GM21723 (cell line): ENCODE measurements around the gene IL23R.
"Not testable (repeated sequence)": the region's sequence is repeated elsewhere in the genome, so short reads cannot be mapped to it uniquely, and the experiment has no call there.

ENCODE experiments used
- ATAC-seq: cut with Tn5 transposase; IDR thresholded peaks from one replicate; pipeline ENCODE4 v1.9.1; 2021; ENCODE audit warnings: mild to moderate bottlenecking, moderate library complexity; ENCODE audit not compliant: unreplicated experiment

IL23R gene

GRCh38 chr1:67166196-67166595 lies at the start of gene IL23R:
IL23R (plus strand) TSS chr1:67166454; CDS start chr1:67168121, 1,667 bp downstream.
- peak; percentile 89 for ATAC-seq

- ATAC-seq, result no peak
Observed at GRCh38 chr1:67118191-67118590, 48.1 kb upstream of the IL23R start.

- no peak for ATAC-seq
Observed at GRCh38 chr1:67118646-67119045, 47.6 kb upstream of the IL23R start.

- no peak for ATAC-seq
Observed at GRCh38 chr1:67120855-67121619, 45.2 kb upstream of the IL23R start.

- ATAC-seq, result no peak
Observed at GRCh38 chr1:67124455-67124854, 41.8 kb upstream of the IL23R start.

GRCh38 chr1:67126111-67126746 lies 40.0 kb upstream of the IL23R start:
- ATAC-seq, result no peak

- ATAC-seq, result no peak
Observed at GRCh38 chr1:67126974-67127373, 39.3 kb upstream of the IL23R start.

- ATAC-seq, result no peak
Observed at GRCh38 chr1:67130673-67131072, 35.6 kb upstream of the IL23R start.

GRCh38 chr1:67133177-67133576 lies 33.1 kb upstream of the IL23R start:
- ATAC-seq, result no peak

GRCh38 chr1:67134695-67135094 lies 31.6 kb upstream of the IL23R start, which contains the start of gene C1orf141:
C1orf141 (minus strand) TSS chr1:67134970; CDS start chr1:67127240, 7,730 bp downstream.
- no peak for ATAC-seq

GRCh38 chr1:67135354-67135753 lies 30.9 kb upstream of the IL23R start:
- ATAC-seq, result no peak

GRCh38 chr1:67137307-67137753 lies 28.9 kb upstream of the IL23R start:
- ATAC-seq, result no peak

GRCh38 chr1:67138813-67139499 lies 27.3 kb upstream of the IL23R start:
- no peak for ATAC-seq

- ATAC-seq, result no peak
Observed at GRCh38 chr1:67140460-67140859, 25.8 kb upstream of the IL23R start.

GRCh38 chr1:67141832-67142231 lies 24.4 kb upstream of the IL23R start:
- ATAC-seq, result not testable (repeated sequence)

GRCh38 chr1:67142931-67143330 lies 23.3 kb upstream of the IL23R start:
- no peak for ATAC-seq

GRCh38 chr1:67143966-67144365 lies 22.3 kb upstream of the IL23R start:
- no peak for ATAC-seq

- ATAC-seq, result no peak
Observed at GRCh38 chr1:67144696-67145095, 21.6 kb upstream of the IL23R start.

GRCh38 chr1:67146101-67146500 lies 20.2 kb upstream of the IL23R start:
- no peak for ATAC-seq

GRCh38 chr1:67146539-67146938 lies 19.7 kb upstream of the IL23R start:
- no peak for ATAC-seq

GRCh38 chr1:67147973-67148372 lies 18.3 kb upstream of the IL23R start:
- not testable (repeated sequence) for ATAC-seq
